OCI-LY1 (cell line): ENCODE results near the gene CCIN.

Source experiments
- H2AFZ ChIP-seq: fragments of 200-600 bp; sonication (generic), shearing (Covaris generic); 2 replicates; pipeline ENCODE4 v1.6.0; 2014; ENCODE audit warnings: antibody characterized with exemption, mild to moderate bottlenecking, low read length
- H3F3A ChIP-seq: fragments of 200-600 bp; sonication (generic), shearing (Covaris generic); 2 replicates; pipeline ENCODE4 v1.6.0; 2014; ENCODE audit warnings: mild to moderate bottlenecking, antibody characterized with exemption, low read length, moderate library complexity; ENCODE audit not compliant: insufficient read depth
- H3K27ac ChIP-seq: fragments of 200-600 bp; sonication (generic); 2 replicates; pipeline ENCODE4 v1.5.1; 2014; ENCODE audit warnings: low read length, mixed run types, mild to moderate bottlenecking, low read depth; ENCODE audit not compliant: poor library complexity, severe bottlenecking
- H3K27me3 ChIP-seq: fragments of 200-600 bp; sonication (generic); 2 replicates; pipeline ENCODE4 v1.6.0; 2014; ENCODE audit warnings: antibody characterized with exemption, mild to moderate bottlenecking, low read length, moderate library complexity; ENCODE audit not compliant: insufficient read depth
- H3K36me3 ChIP-seq: fragments of 200-600 bp; sonication (generic); 2 replicates; pipeline ENCODE4 v1.6.1; 2014; ENCODE audit warnings: mild to moderate bottlenecking, antibody characterized with exemption, low read length, moderate library complexity, mixed read lengths; ENCODE audit not compliant: insufficient read depth
- H3K4me1 ChIP-seq: fragments of 200-600 bp; sonication (generic); 2 replicates; pipeline ENCODE4 v1.5.1; 2014; ENCODE audit warnings: mild to moderate bottlenecking, low read length, moderate library complexity; ENCODE audit not compliant: insufficient read depth, severe bottlenecking
- H3K4me2 ChIP-seq: fragments of 200-600 bp; sonication (generic), shearing (Covaris generic); 2 replicates; pipeline ENCODE4 v1.6.1; 2014; ENCODE audit warnings: low read length
- H3K4me3 ChIP-seq: fragments of 200-600 bp; sonication (generic); 2 replicates; pipeline ENCODE4 v1.5.1; 2014; ENCODE audit warnings: low read length, low read depth, mild to moderate bottlenecking, mixed read lengths; ENCODE audit not compliant: poor library complexity, severe bottlenecking
- H3K79me2 ChIP-seq: fragments of 200-600 bp; shearing (Covaris generic); 2 replicates; pipeline ENCODE4 v1.6.1; 2016; ENCODE audit warnings: mixed run types, low read length, mixed read lengths; ENCODE audit not compliant: insufficient read depth
- H3K9ac ChIP-seq: fragments of 200-600 bp; sonication (generic), shearing (Covaris generic); 2 replicates; pipeline ENCODE4 v1.6.1; 2014; ENCODE audit warnings: mild to moderate bottlenecking, low read length, mixed read lengths
- H3K9me2 ChIP-seq: fragments of 200-600 bp; sonication (generic), shearing (Covaris generic); 2 replicates; pipeline ENCODE4 v1.6.1; 2014; ENCODE audit warnings: low read depth, mild to moderate bottlenecking, low read length, mixed read lengths
- H3K9me3 ChIP-seq: fragments of 200-600 bp; shearing (Covaris generic); 2 replicates; pipeline ENCODE4 v1.6.1; 2014; ENCODE audit warnings: low read length, mixed read lengths
- H4K20me1 ChIP-seq: fragments of 200-600 bp; sonication (generic), shearing (Covaris generic); 2 replicates; pipeline ENCODE4 v1.6.0; 2016; ENCODE audit warnings: mild to moderate bottlenecking, low read length; ENCODE audit not compliant: insufficient read depth
- CTCF ChIP-seq: fragments of 200-600 bp; sonication (generic), shearing (Covaris generic); IDR thresholded peaks from 2 replicates; pipeline ENCODE4 v1.5.1; 2017; ENCODE audit warnings: mild to moderate bottlenecking, antibody characterized with exemption, low read length, moderate library complexity, mixed read lengths
- EZH2 ChIP-seq: fragments of 200-600 bp; sonication (generic), shearing (Covaris generic); IDR thresholded peaks from 2 replicates; pipeline ENCODE4 v1.8.0; 2017; ENCODE audit warnings: borderline replicate concordance, mixed run types, mild to moderate bottlenecking, antibody characterized with exemption, low read length, moderate library complexity, mixed read lengths

Gene CCIN

GRCh38 chr9:36140086-36141084, 28.8 kb upstream of the CCIN start:
- Histone ChIP-seq H2AFZ (no peak overlapping the region), H3K27ac (no peak overlapping the region), H3K36me3 (no peaks in the 10 kb centered on the region), H3K79me2 (no peaks in the 10 kb centered on the region), H3K4me1 (no peaks in the 10 kb centered on the region), H3F3A (no peaks in the 10 kb centered on the region), H3K9me2 (no peaks in the 10 kb centered on the region), H3K9me3 (no peaks in the 10 kb centered on the region), H3K4me3 (no peak overlapping the region), H3K4me2 (no peak overlapping the region), H3K9ac (no peak overlapping the region), H3K27me3 (0 out of 2 replicates have a peak, but pooled peaks cover 6% of the 10 kb centered on the region), H4K20me1 (no peaks in the 10 kb centered on the region)
- TF ChIP-seq EZH2: no peak
- TF ChIP-seq CTCF: no peak

GRCh38 chr9:36141288-36141687, 27.9 kb upstream of the CCIN start:
- Histone ChIP-seq H3K79me2 (no peaks in the 10 kb centered on the region), H3F3A (no peaks in the 10 kb centered on the region), H3K27me3 (0 out of 2 replicates have a peak, but pooled peaks cover 9% of the 10 kb centered on the region), H4K20me1 (no peaks in the 10 kb centered on the region), H3K27ac (no peak overlapping the region), H3K9me3 (no peaks in the 10 kb centered on the region), H2AFZ (no peak overlapping the region), H3K9ac (no peak overlapping the region), H3K4me1 (no peaks in the 10 kb centered on the region), H3K36me3 (no peaks in the 10 kb centered on the region), H3K9me2 (no peaks in the 10 kb centered on the region), H3K4me3 (no peak overlapping the region), H3K4me2 (no peak overlapping the region)
- no peak for TF ChIP-seq EZH2
- no peak for TF ChIP-seq CTCF

- H3K4me2 ChIP-seq: no peak overlapping the region
- no peaks in the 10 kb centered on the region for H3K36me3 ChIP-seq
- no peaks in the 10 kb centered on the region for H3K4me1 ChIP-seq
- H3K9me2 ChIP-seq: no peaks in the 10 kb centered on the region
- no peaks in the 10 kb centered on the region for H3F3A ChIP-seq
- 0 out of 2 replicates have a peak, but pooled peaks cover 9% of the 10 kb centered on the region for H3K27me3 ChIP-seq
- TF ChIP-seq CTCF (no peak), EZH2 (no peak)
- H3K9me3 ChIP-seq: no peaks in the 10 kb centered on the region
- no peaks in the 10 kb centered on the region for H4K20me1 ChIP-seq
- no peaks in the 10 kb centered on the region for H3K79me2 ChIP-seq
- H2AFZ ChIP-seq: no peak overlapping the region
- no peak overlapping the region for H3K9ac ChIP-seq
- no peak overlapping the region for H3K4me3 ChIP-seq
- H3K27ac ChIP-seq: no peak overlapping the region
These were observed 27.4 kb upstream of the CCIN start for GRCh38 chr9:36141761-36142160.
